ENCODE measurements around the gene LRRIQ3. TPM values are rescaled to one million over a fixed set of nuclear protein-coding genes. Genes with fewer than 3 reads are reported as not detected.
A peak's percentile ranks its signal among the peaks of the same experiment; 100 is the strongest.

The LRRIQ3 gene
- total and polyA plus RNA-seq, 2 experiments from 2014 or later: 0.69 to 2.1 TPM

GRCh38 chr1:74236440-74236839 lies 38.5 kb upstream of the LRRIQ3 start:
- Histone ChIP-seq H3K27ac (no peak overlapping the region), H3K9me3 (ENCODE audit: low read depth) (peaks cover 3% of the 10 kb centered on the region), H3K27me3 (no peaks in the 10 kb centered on the region), H3K4me3 (no peak overlapping the region), H3K4me1 (ENCODE audit: low read depth) (peaks cover 22% of the 10 kb centered on the region), H3K36me3 (no peaks in the 10 kb centered on the region)
- no peak for DNase-seq (ENCODE audit: low read depth in 1 of 2, low spot score in 1 of 2)
- TF ChIP-seq CTCF (IDR thresholded peaks at IDR 0.05; ENCODE audit: low read depth, low read length): no peak

GRCh38 chr1:74235153-74235552 lies 37.2 kb upstream of the LRRIQ3 start, which contains the start of gene TNNI3K:
Gene TNNI3K, plus strand, starts transcription at chr1:74235387. Its CDS starts 65 bp downstream, at chr1:74235452.
- Histone ChIP-seq H3K4me3 (no peak within 1 kb of the TSS), H3K9me3 (ENCODE audit: low read depth) (peaks cover 3% of the 10 kb centered on the region), H3K27ac (no peak within 1 kb of the TSS), H3K27me3 (no peaks in the 10 kb centered on the region), H3K4me1 (ENCODE audit: low read depth) (peaks cover 22% of the 10 kb centered on the region), H3K36me3 (no peaks in the 10 kb centered on the region)
- peak in 1 of 2 donors; percentile 18 for DNase-seq (ENCODE audit: low read depth in 1 of 2, low spot score in 1 of 2)
- TF ChIP-seq CTCF (IDR thresholded peaks at IDR 0.05; ENCODE audit: low read depth, low read length): no peak

- no peaks in the 10 kb centered on the region for H3K9me3 ChIP-seq (ENCODE audit: low read depth)
- H3K4me1 ChIP-seq (ENCODE audit: low read depth): no peaks in the 10 kb centered on the region
- no peak for DNase-seq (ENCODE audit: low read depth in 1 of 2, low spot score in 1 of 2)
- H3K36me3 ChIP-seq: no peaks in the 10 kb centered on the region
- no peak for TF ChIP-seq CTCF (IDR thresholded peaks at IDR 0.05; ENCODE audit: low read depth, low read length)
- H3K27me3 ChIP-seq: no peaks in the 10 kb centered on the region
- no peak overlapping the region for H3K27ac ChIP-seq
- H3K4me3 ChIP-seq: no peak overlapping the region
These were observed 25.5 kb upstream of the LRRIQ3 start for GRCh38 chr1:74223453-74223852.

- Histone ChIP-seq H3K27me3 (no peaks in the 10 kb centered on the region), H3K4me1 (ENCODE audit: low read depth) (no peaks in the 10 kb centered on the region), H3K36me3 (no peaks in the 10 kb centered on the region), H3K4me3 (no peak overlapping the region), H3K9me3 (ENCODE audit: low read depth) (no peaks in the 10 kb centered on the region), H3K27ac (no peak overlapping the region)
- no peak for DNase-seq (ENCODE audit: low read depth in 1 of 2, low spot score in 1 of 2)
- TF ChIP-seq CTCF (IDR thresholded peaks at IDR 0.05; ENCODE audit: low read depth, low read length): no peak
These were observed 24.7 kb upstream of the LRRIQ3 start for GRCh38 chr1:74222701-74223100.

GRCh38 chr1:74215229-74215628 lies 17.3 kb upstream of the LRRIQ3 start:
- Histone ChIP-seq H3K27me3 (no peaks in the 10 kb centered on the region), H3K27ac (no peak overlapping the region)
- TF ChIP-seq CTCF (IDR thresholded peaks at IDR 0.05; ENCODE audit: low read depth, low read length): no peak

GRCh38 chr1:74205266-74205665 lies 7.3 kb upstream of the LRRIQ3 start:
- TF ChIP-seq CTCF (IDR thresholded peaks at IDR 0.05; ENCODE audit: low read depth, low read length): no peak
- DNase-seq (ENCODE audit: low read depth in 1 of 2, low spot score in 1 of 2): no peak
- no peaks in the 10 kb centered on the region for H3K27me3 ChIP-seq
- no peaks in the 10 kb centered on the region for H3K9me3 ChIP-seq (ENCODE audit: low read depth)
- H3K36me3 ChIP-seq: peaks cover 2% of the 10 kb centered on the region
- no peak overlapping the region for H3K4me3 ChIP-seq
- H3K4me1 ChIP-seq (ENCODE audit: low read depth): peaks cover 4% of the 10 kb centered on the region
- H3K27ac ChIP-seq: no peak overlapping the region

More at GRCh38 chr1:74215229-74215628, 17.3 kb upstream of the LRRIQ3 start:
- DNase-seq (ENCODE audit: low read depth in 1 of 2, low spot score in 1 of 2): no peak
- H3K36me3 ChIP-seq: no peaks in the 10 kb centered on the region
- H3K4me1 ChIP-seq (ENCODE audit: low read depth): no peaks in the 10 kb centered on the region
- H3K9me3 ChIP-seq (ENCODE audit: low read depth): no peaks in the 10 kb centered on the region
- H3K4me3 ChIP-seq: no peak overlapping the region
